ENCODE data around the gene MTFP1.
"Not testable (repeated sequence)": the region's sequence is repeated elsewhere in the genome, so short reads cannot be mapped to it uniquely, and the experiment has no call there.

Gene MTFP1

DNA sequence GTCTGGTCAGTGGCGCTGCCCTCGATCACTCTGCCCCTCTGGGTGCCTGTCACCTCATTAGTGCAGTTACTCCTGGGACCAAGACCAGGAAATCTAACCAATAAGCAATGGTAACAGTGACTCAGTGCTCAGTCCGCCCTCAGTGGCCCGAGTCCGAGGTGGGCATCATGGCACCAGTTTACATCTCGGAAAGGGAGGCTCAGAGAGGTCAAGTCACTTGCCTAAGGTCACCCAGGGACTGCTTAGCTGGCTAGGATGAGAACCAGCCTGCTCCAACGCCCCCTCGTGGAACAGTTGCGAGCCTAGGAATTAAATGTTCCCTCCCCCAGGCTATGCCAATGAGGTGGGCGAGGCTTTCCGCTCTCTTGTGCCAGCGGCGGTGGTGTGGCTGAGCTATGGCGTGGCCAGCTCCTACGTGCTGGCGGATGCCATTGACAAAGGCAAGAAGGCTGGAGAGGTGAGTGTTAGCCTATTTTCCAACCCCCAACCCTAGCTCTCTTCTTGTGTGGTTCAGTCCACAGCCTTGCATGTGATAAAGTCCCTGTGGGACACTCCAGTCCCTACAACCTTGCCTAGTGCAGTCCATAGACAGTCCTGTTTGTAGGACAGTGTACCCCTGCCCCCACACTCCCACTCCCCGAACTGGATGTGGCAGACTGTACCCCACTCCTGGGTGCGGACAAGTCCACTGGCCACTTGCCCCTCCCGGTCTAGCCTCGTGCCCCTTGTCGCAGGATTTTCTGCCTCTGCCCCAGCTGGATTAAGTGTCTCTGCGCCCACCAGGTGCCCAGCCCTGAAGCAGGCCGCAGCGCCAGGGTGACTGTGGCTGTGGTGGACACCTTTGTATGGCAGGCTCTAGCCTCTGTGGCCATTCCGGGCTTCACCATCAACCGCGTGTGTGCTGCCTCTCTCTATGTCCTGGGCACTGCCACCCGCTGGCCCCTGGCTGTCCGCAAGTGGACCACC is 1.1 kb downstream of the MTFP1 start:
- no peak for FAIRE-seq

GRCh38 chr22:30427871-30428270 is 2.3 kb downstream of the MTFP1 start:
- no peak for FAIRE-seq

- no peak for FAIRE-seq
These were observed 4.3 kb downstream of the MTFP1 start for GRCh38 chr22:30429887-30430286.

DNA sequence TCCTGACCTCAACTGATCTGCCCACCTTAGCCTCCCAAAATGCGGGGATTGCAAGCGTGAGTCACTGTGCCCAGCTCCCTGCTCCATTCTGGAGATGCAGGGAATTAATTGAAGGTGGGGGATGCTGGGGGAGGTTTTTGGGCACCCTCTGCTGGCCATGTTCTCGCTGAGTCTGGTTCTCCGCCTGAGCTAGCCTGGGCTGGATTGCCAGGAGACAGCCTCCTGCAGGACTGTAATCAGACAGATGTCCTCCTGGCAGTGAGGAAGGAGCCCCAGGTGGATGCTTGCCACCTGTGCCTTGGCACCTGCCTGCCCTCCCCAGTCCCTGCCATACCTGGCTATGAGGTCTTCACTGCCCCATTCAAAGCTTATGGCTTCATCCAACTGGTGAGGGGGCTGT is 5.4 kb downstream of the MTFP1 start:
- no peak for FAIRE-seq

GRCh38 chr22:30432096-30432495 is 6.5 kb downstream of the MTFP1 start:
- FAIRE-seq, result no peak

DNA sequence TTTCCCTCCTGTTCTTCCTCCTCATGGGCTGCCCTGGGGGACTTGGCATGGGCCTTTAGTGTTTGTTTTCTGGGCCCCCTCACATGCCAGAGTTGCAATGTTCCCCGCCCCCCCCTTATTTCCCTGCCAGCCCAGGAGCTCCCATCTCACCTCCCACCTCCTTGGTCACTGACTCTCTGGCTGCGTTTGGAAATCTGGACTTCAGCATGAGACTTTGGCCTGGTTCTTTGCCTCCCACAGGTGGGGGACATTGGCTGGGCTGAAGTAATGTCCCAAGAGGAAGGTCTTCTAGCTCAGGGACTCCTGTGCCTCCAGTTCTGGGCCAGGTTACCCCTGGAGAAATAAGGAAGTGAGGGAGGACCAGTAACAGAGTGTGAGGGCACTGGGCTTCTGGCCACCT is 7.0 kb downstream of the MTFP1 start:
- no peak for FAIRE-seq

- no peak for FAIRE-seq
These were observed 7.7 kb downstream of the MTFP1 start for GRCh38 chr22:30433227-30433626.

DNA sequence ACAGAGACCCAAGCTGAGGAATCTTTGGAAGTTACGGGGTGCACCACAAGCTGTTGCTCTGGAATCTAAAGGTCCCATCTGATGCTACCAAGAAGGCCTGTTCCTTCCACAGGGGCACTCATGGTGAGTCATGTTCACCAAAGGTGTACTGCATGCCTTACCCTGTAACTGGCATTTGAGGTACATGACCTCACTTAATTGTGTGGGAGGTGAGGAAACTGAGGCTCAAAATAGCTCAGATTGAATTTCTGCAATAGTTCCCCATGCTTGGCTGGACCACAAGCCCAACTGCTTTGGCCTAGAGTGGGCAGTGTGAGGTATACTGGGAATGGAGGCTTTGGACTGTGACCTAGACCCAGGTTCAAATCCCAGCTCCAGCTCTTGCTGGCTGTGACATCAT is 8.2 kb downstream of the MTFP1 start:
- no peak for FAIRE-seq

DNA sequence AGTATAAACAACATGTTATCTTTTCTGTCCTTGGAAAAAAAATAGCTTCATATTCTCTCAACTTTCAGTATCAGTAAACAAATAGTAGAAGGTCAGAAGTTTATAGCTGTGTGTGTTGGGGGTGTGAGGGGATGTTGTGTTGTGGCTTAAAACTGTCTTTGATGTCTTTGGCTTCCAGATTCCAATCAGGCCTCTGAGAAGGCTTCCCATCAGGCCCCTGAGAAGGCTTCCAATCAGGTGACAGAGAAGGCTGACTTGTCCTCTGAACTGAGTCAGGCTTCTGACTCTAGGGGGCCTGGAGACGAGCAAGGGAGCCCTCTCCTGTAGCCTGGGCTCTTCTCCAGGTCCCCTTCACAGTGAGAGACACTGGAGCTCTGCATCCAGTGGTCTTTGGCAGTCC is 9.3 kb downstream of the MTFP1 start:
- no peak for FAIRE-seq

- FAIRE-seq, result no peak
These were observed 10.1 kb downstream of the MTFP1 start for GRCh38 chr22:30435674-30436126.

- FAIRE-seq, result no peak
These were observed 10.6 kb downstream of the MTFP1 start for GRCh38 chr22:30436196-30436595.

DNA sequence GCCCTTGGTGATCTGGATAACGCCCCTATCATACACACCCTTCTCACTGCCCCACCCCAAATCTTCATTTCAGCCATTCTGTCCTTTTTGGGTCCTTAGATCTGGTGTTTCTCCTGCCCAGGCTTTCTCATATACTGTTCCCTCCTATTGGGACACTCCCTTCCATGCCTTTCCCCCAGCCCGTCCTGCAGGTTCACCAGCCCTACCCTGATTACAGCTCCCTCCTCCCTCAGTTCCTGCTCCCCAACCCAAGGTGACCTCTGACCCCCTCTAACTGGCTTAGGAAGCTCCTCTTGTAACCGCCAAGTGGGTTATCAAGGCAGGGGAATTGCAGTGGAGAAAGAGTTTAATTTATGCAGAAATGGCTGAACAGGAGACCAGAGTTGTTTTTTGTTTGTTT is 13.0 kb downstream of the MTFP1 start:
- no peak for FAIRE-seq

DNA sequence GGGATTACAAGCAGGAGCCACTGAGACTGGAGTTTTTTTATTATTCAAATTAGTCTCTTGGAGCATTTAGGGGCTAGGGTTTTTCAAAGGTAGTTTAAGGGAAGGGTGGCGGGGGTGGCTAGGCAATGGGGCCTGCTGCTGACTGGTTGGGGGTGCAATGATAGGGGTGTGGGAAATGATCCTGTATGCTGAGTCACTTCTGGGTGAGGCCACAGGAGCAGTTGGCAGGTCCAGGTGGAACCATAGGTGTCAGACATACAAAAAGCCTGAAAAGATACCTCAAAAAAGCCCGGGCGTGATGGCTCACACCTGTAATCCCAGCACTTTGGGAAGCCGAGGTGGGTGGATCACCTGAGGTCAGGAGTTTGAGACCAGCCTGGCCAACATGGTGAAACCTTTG is 13.7 kb downstream of the MTFP1 start:
- FAIRE-seq, result no peak

DNA sequence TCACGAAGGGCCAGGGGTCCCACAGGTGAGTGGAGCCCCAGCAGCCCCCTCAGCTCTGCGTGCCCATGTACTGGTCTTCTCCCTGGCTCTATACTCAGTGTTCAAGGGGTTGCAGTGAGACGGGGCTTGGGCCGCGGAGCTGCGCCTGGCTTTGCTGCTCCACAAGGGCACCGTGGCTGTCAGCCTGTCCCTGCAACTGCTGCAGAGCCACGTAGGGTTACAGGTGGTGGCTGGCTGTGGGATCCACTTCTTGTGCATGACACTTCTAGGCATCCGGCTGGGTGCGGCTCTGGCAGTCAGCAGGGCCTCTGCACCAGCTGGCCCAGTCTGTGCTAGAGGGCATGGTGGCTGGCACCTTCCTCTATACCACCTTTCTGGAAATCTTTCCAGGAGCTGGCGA is 14.3 kb downstream of the MTFP1 start:
- no peak for FAIRE-seq

- FAIRE-seq, result no peak
These were observed 15.5 kb downstream of the MTFP1 start for GRCh38 chr22:30441088-30441487.

DNA sequence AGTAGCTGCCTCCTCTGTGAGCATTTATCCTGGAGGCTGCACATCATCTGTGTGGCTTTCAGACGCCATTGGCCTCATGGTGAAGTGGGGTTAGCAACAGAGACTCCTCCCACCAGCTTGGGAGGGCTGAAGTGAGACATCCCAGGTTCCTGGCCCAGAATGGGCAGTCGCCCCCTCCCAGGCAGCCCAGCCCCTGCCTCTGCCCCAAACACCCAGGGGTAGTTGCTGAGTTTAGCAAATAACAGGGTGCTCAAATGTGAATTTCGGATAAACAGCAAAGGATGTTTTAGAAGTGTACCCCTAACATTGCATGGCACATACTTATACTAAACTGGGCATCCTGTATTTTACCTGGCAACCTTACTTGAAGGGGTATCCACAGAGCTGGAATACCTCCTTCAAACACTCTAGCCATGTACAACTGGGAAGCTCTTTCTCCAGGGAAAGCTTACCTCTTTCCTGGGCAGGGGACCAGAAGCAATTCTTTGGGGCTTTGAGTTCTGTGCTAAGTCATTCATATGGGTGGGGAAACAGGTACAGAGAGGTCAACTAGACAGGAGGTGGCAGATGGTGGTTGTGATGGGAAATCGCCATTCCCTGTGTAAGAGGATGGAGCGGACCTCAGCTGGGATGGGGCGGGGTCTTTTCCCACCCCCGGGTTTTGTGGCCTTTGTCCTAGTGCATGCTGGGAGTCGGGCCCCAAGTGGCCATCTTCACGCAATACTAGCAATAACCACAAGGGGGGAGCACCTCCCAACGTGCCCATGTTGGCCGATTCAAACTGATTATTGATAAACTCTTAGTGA is 19.3 kb downstream of the MTFP1 start:
- FAIRE-seq, result no peak

GRCh38 chr22:30445438-30446145 is 20.0 kb downstream of the MTFP1 start:
- FAIRE-seq, result no peak

DNA sequence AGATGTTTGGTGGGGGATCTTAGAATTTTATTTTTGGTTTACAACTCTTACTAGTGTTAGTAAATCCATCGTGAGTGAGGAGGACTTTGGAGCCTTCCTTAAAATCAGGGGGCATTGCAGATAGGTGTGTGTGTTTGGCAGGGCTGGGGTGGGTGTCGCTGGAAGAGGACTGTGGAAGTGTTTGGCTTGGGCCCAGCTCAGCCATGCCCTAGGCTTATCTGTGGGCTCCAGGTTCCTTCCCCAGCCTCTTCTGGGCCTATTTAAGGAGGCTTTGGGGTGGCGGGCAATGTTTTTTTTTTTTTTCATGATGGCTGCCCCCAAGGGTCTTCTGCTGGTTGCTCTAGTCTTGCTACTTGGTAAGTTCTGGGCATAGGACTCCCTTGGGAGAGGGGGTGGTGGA is 22.1 kb downstream of the MTFP1 start:
- no peak for FAIRE-seq

GRCh38 chr22:30451488-30451887 is 25.9 kb downstream of the MTFP1 start:
- not testable (repeated sequence) for FAIRE-seq

DNA sequence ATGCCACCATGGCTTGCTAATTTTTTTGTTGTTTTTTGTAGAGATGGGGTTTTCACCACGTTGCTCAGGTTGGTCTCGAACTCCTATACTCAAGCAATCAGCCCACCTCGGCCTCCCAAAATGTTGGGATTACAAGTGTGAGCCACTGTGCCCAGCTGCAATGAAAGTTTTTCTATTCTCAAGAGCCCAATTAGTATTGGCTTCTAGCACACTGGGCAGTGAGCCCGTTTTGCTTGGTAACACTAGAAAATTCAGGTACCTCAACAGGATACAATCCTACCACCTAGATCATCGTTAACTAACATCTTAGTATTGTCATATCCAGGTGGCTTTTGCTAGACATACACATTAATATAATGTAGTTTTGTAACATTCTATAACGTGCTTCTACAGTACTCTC is 27.3 kb downstream of the MTFP1 start:
- no peak for FAIRE-seq

DNA sequence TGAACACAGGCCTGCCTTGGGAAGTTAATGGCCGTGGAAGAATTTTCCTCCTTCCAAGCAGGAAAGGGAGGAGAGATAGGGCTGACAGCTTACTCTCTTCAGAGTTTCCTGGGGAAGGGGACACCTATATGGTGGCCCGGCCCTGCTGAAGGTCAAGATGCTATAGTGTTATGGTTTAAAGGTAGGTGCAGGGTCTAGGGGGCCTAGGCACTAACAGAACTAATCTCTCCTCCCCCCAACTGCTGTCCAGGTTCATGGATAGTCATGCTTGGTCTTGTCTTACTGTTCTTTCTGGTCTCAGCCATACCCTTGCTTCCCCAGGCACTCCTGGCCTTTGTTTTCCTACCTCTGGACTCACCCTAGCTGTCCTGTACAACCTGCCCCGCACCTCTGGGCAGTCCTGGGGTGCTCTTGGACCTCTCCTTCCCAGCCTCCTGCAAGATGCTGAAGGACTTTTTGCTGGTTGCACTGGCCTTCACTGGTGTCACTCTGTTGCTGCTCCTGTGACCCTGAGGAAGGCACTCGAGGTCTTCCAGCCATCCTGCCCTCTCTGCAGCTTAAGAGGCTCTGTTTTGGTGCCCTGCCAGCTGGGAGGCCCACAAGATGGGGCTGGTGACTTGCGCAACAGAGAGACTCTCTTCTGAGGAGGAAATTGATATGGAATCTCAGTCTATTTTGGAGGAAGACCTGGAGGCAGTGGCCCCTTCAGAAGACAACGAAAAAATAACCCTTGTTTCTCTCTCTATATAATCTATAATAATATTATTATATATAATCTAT is 28.4 kb downstream of the MTFP1 start:
- FAIRE-seq, result no peak

GRCh38 chr22:30455075-30455840 is 29.7 kb downstream of the MTFP1 start:
- no peak for FAIRE-seq

Measured in A204.1 (cell line).